SJSA1 (cell line): ENCODE measurements around the gene ABCC11. TPM values are rescaled to one million over a fixed set of nuclear protein-coding genes. Genes with fewer than 3 reads are reported as not detected.

Experiments used
- DNase-seq, 2 experiments: peaks; one replicate each; pipeline ENCODE4 v3.0.0-alpha.2; 2015 to 2020; ENCODE audit warnings: low spot score in 2 of 2, low read depth in 1 of 2
- H3K27ac ChIP-seq: fragments of 250-450 bp; sonication (Bioruptor Pico); 2 replicates; pipeline ENCODE4 v1.5.1; 2020; ENCODE audit warnings: mild to moderate bottlenecking, moderate library complexity
- H3K27me3 ChIP-seq: fragments of 250-450 bp; sonication (Bioruptor Pico); replicated peaks from 2 replicates; pipeline ENCODE4 v1.5.1; 2020; ENCODE audit warnings: mild to moderate bottlenecking, moderate library complexity
- H3K36me3 ChIP-seq: fragments of 250-450 bp; sonication (Bioruptor Pico); 2 replicates; pipeline ENCODE4 v1.5.1; 2020; ENCODE audit warnings: mild to moderate bottlenecking
- H3K4me1 ChIP-seq: fragments of 250-450 bp; sonication (Bioruptor Pico); replicated peaks from 2 replicates; pipeline ENCODE4 v1.6.1; 2021; ENCODE audit warnings: mild to moderate bottlenecking
- H3K4me3 ChIP-seq: fragments of 250-450 bp; sonication (Bioruptor Pico); 2 replicates; pipeline ENCODE4 v1.5.1; 2020; ENCODE audit warnings: mild to moderate bottlenecking
- H3K9me3 ChIP-seq: fragments of 250-450 bp; sonication (Bioruptor Pico); replicated peaks from 2 replicates; pipeline ENCODE4 v1.5.1; 2020; ENCODE audit warnings: mild to moderate bottlenecking
- total RNA-seq: library from RNA; depleted of rRNA; stranded (reverse); fragments of >200 nt; shearing (Covaris generic); gene quantifications from 2 replicates; pipeline ENCODE4 v1.2.3, GENCODE V29; 2014

ABCC11 gene
- total RNA-seq, 1 experiment from 2014 or later: not detected

- no peaks in the 10 kb centered on the region for H3K4me1 ChIP-seq
- no peaks in the 10 kb centered on the region for H3K36me3 ChIP-seq
- DNase-seq: no peak
- H3K4me3 ChIP-seq: no peak overlapping the region
- H3K27ac ChIP-seq: no peak overlapping the region
- H3K9me3 ChIP-seq: no peaks in the 10 kb centered on the region
- H3K27me3 ChIP-seq: no peaks in the 10 kb centered on the region; the same call in 1 of the 2 replicates
These were observed 11.7 kb downstream of the ABCC11 start for GRCh38 chr16:48235556-48236136.

- Histone ChIP-seq H3K27me3 (no peaks in the 10 kb centered on the region; the same call in 1 of the 2 replicates), H3K9me3 (no peaks in the 10 kb centered on the region), H3K27ac (no peak overlapping the region), H3K36me3 (no peaks in the 10 kb centered on the region), H3K4me3 (no peak overlapping the region), H3K4me1 (no peaks in the 10 kb centered on the region)
- no peak for DNase-seq
These were observed 12.2 kb downstream of the ABCC11 start for GRCh38 chr16:48235058-48235555.

DNA sequence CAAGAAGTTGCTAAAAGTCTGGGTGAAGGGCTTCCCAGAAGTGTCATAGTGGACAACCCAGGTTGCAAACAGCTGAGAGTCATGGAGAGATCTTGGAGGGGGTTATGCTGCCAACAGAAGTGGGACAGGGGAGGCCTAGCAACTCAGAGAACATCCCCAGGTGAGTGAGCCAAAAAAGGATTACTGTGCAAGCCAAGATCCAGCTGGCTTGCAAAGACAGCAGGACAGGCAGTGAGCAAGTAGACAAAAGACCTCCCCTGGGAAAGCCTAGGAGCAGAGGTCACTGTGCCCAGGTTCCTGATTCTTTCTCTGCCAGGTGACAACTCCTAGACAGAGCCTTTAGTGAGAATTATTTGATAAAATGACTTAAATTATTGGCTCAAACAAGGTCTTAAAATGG, 12.7 kb downstream of the ABCC11 start:
- Histone ChIP-seq H3K36me3 (no peaks in the 10 kb centered on the region), H3K4me3 (no peak overlapping the region), H3K9me3 (peaks cover 2% of the 10 kb centered on the region; the same call in 1 of the 2 replicates), H3K27ac (no peak overlapping the region), H3K4me1 (no peaks in the 10 kb centered on the region), H3K27me3 (no peaks in the 10 kb centered on the region; the same call in 1 of the 2 replicates)
- DNase-seq: no peak

DNA sequence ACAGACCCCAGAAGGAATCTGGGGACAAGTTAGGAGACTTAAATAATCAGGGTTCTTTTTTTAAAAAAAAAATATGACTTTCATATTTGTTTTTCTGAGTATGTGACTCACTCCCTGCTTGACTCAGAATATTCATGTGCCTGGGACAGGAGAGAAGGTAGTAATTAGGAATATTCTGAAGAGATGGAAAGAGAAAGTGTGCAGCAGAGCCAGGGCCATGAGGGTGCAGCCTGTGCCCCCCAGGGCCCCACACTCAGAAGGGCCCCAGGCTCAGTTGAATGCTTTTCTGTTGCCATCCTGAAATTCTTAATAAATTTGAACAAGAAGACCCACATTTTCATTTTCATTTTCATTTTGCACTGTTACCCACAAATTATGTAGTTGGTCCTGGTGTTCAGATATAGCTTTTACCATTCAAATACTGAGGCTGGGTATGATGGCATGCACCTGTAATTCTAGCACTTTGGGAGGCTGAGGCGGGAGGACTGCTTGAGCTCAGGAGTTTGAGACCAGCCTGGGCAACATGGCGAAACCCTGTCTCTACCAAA, 14.8 kb downstream of the ABCC11 start:
- H3K4me3 ChIP-seq: no peak overlapping the region
- H3K36me3 ChIP-seq: no peaks in the 10 kb centered on the region
- no peaks in the 10 kb centered on the region for H3K4me1 ChIP-seq
- peaks cover 2% of the 10 kb centered on the region; the same call in 1 of the 2 replicates for H3K9me3 ChIP-seq
- H3K27me3 ChIP-seq: no peaks in the 10 kb centered on the region; the same call in 1 of the 2 replicates
- DNase-seq: no peak
- H3K27ac ChIP-seq: no peak overlapping the region

DNA sequence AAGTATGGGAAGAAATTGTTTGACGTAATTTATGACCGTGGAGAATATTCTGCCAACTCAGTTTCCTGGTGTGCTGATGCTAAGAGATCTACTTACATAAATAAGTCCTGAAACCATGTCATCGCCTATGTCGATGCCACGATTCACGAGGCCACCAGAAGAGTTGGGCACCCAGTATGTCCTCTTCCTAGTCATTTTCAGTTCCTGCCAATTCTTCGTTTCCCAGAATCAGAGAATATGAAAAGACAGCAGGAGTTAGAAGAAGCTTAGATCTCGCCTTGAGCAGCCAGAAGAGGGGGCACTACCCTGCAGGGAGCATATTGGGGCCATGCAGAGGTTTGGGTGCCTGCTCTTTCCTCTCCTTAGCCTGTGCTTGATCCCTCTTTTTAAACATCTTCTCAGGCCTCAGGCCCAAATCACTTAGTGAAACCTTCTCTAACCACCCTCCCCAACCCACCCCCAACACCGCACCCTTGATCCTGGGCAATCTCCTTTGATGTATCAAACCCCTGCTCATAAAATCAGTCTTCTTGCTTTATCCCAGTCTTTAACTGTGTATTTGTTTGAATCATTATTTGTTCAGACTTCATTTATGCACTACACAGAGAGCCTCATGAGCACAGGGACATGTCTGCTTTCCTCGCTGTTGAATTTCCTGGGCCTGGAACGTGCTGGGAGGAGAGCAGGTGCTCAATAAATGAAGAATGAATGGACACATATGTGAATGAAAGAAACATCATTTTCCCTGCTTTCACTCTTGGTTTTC, 15.4 kb downstream of the ABCC11 start:
- peaks cover 2% of the 10 kb centered on the region; the same call in 1 of the 2 replicates for H3K9me3 ChIP-seq
- H3K27ac ChIP-seq: no peak overlapping the region
- no peaks in the 10 kb centered on the region; the same call in 1 of the 2 replicates for H3K27me3 ChIP-seq
- H3K4me1 ChIP-seq: no peaks in the 10 kb centered on the region
- no peak overlapping the region for H3K4me3 ChIP-seq
- DNase-seq: peak in 1 of 2 experiments; percentile 25
- H3K36me3 ChIP-seq: no peaks in the 10 kb centered on the region

DNA sequence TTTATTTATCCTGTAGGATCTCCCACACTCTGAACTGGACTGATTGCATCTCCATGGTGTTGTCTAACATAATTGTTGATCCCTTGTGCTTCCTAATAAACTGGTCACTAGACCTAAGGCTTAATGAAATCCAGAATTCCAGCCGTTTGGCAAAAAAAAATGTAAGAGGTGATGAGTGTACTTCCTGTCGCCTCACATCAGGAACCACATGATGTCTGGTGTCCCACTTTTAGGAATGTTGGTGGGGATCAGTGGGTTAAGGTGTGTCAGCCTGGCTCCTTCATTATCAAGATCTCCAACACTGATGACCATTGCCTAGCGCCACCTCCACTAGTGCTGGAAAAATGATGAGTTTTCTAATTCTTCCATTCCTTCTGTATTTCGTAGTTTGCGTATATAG, 21.9 kb downstream of the ABCC11 start:
- Histone ChIP-seq H3K9me3 (peaks cover 2% of the 10 kb centered on the region; the same call in 1 of the 2 replicates), H3K4me3 (no peak overlapping the region), H3K36me3 (no peaks in the 10 kb centered on the region), H3K27me3 (no peaks in the 10 kb centered on the region), H3K27ac (no peak overlapping the region), H3K4me1 (0 out of 2 replicates have a peak, but pooled peaks cover 3% of the 10 kb centered on the region)
- DNase-seq: no peak

DNA sequence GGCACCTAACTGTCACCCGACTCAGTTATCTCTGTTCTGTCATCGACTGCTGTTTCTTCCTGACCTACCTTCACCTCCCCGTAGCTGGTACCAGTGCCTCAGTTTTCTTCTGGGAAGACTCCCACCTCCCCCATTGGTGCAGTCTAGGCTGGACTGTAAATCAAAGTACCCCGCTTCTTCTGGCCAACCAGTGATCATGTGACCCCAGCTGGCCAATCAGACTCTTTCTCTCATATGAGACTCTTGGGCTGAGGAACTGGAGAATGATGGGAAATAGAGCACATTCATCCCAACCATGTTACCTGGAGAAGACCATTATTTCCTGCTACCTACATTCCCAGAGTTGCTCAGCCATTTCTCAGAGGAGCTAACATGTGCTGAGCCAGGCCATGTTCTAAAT, 23.8 kb downstream of the ABCC11 start:
- H3K27ac ChIP-seq: no peak overlapping the region
- 0 out of 2 replicates have a peak, but pooled peaks cover 3% of the 10 kb centered on the region for H3K4me1 ChIP-seq
- no peak for DNase-seq
- no peak overlapping the region for H3K4me3 ChIP-seq
- H3K9me3 ChIP-seq: no peaks in the 10 kb centered on the region
- no peaks in the 10 kb centered on the region for H3K36me3 ChIP-seq
- no peaks in the 10 kb centered on the region for H3K27me3 ChIP-seq

DNA sequence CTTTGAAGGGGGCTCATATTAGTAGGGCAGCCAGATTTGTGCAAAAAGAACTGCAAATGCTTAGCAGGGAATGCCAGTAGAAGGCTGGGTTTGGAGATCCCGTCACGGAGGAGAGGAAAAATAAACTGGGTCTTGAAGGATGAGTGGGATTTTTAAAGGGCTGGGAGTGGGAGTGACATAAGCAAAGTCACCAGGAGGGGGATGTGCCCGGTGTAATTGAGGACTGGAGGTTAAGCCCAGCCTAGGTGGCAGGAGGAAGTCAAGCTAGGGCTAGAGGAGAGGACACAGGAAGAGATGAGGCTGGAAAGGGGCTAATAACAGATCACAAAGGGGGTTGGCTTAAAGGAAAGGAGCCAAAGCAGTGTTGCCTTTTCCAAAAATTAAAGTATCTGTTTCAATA, 26.4 kb downstream of the ABCC11 start:
- H3K36me3 ChIP-seq: no peaks in the 10 kb centered on the region
- DNase-seq: no peak
- no peaks in the 10 kb centered on the region for H3K9me3 ChIP-seq
- no peak overlapping the region for H3K27ac ChIP-seq
- H3K27me3 ChIP-seq: no peaks in the 10 kb centered on the region
- H3K4me1 ChIP-seq: 0 out of 2 replicates have a peak, but pooled peaks cover 3% of the 10 kb centered on the region
- no peak overlapping the region for H3K4me3 ChIP-seq

- Histone ChIP-seq H3K4me1 (no peaks in the 10 kb centered on the region), H3K4me3 (no peak overlapping the region), H3K27ac (no peak overlapping the region), H3K36me3 (no peaks in the 10 kb centered on the region), H3K9me3 (no peaks in the 10 kb centered on the region), H3K27me3 (0 out of 2 replicates have a peak, but pooled peaks cover 3% of the 10 kb centered on the region)
- no peak for DNase-seq
These were observed 28.9 kb downstream of the ABCC11 start for GRCh38 chr16:48218473-48218872.

- no peak overlapping the region for H3K4me3 ChIP-seq
- H3K9me3 ChIP-seq: no peaks in the 10 kb centered on the region
- no peak overlapping the region for H3K27ac ChIP-seq
- DNase-seq: no peak
- no peaks in the 10 kb centered on the region for H3K4me1 ChIP-seq
- no peaks in the 10 kb centered on the region for H3K36me3 ChIP-seq
- 0 out of 2 replicates have a peak, but pooled peaks cover 3% of the 10 kb centered on the region for H3K27me3 ChIP-seq
These were observed 29.6 kb downstream of the ABCC11 start for GRCh38 chr16:48217708-48218107.

GRCh38 chr16:48215738-48216137, 31.6 kb downstream of the ABCC11 start:
- DNase-seq: no peak
- Histone ChIP-seq H3K36me3 (no peaks in the 10 kb centered on the region), H3K4me1 (no peaks in the 10 kb centered on the region), H3K27ac (no peak overlapping the region), H3K4me3 (no peak overlapping the region), H3K9me3 (no peaks in the 10 kb centered on the region), H3K27me3 (0 out of 2 replicates have a peak, but pooled peaks cover 3% of the 10 kb centered on the region)

DNA sequence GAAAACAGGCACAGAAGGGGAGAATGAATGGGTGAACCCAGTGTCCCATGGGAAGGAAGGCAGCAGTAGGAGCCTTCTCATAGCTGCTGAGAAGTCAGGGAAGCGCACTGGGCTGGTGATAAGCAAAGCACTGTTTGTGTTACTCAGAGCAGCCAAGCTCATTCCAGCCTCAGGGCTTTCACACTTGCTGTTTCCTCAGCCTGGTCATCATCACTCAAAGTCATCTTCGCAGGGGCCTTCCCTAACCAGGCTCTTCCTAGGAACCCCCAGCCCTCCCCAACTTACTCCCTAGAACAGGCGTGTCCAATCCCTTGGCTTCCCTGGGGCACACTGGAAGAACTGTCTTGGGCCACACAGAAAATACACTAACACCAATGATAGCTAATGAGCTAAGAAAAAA, 35.3 kb downstream of the ABCC11 start:
- H3K36me3 ChIP-seq: no peaks in the 10 kb centered on the region
- H3K4me1 ChIP-seq: no peaks in the 10 kb centered on the region
- no peak for DNase-seq
- H3K9me3 ChIP-seq: no peaks in the 10 kb centered on the region
- no peak overlapping the region for H3K4me3 ChIP-seq
- 0 out of 2 replicates have a peak, but pooled peaks cover 3% of the 10 kb centered on the region for H3K27me3 ChIP-seq
- no peak overlapping the region for H3K27ac ChIP-seq

- no peak overlapping the region for H3K27ac ChIP-seq
- H3K4me3 ChIP-seq: no peak overlapping the region
- DNase-seq: no peak
- no peaks in the 10 kb centered on the region for H3K4me1 ChIP-seq
- 0 out of 2 replicates have a peak, but pooled peaks cover 3% of the 10 kb centered on the region for H3K27me3 ChIP-seq
- no peaks in the 10 kb centered on the region for H3K9me3 ChIP-seq
- no peaks in the 10 kb centered on the region for H3K36me3 ChIP-seq
These were observed 36.6 kb downstream of the ABCC11 start for GRCh38 chr16:48210747-48211146.
